MCF 10A (cell line): ENCODE data around the gene GABRB3. TPM values are rescaled to one million over a fixed set of nuclear protein-coding genes. Genes with fewer than 3 reads are reported as not detected.

Experiments used
- BruUV-seq: library from RNA; stranded (reverse); fragments of 400-500 nt; replicated peaks from 2 replicates; lab custom pipeline; 2021; lab: Mats Ljungman, UMichigan
- CTCF ChIA-PET: fragments of 300-600 bp; sonication (Branson Sonifier 250); formaldehyde crosslinking; extraction: SDS; loops from one replicate; lab custom pipeline; 2021; ENCODE audit warnings: antibody characterized with exemption, inconsistent platforms; lab: Yijun Ruan, JAX
- POLR2A ChIA-PET: fragments of 300-600, 350-650 bp; sonication (Branson Sonifier 250); formaldehyde crosslinking; extraction: SDS; loops from one replicate; lab custom pipeline; 2020; ENCODE audit warnings: antibody characterized with exemption, inconsistent platforms; lab: Yijun Ruan, JAX
- DNase-seq: peaks from one replicate; pipeline ENCODE4 v3.0.0-alpha.2; 2018; ENCODE audit not compliant: unreplicated experiment
- H3K27ac Mint-ChIP-seq: one replicate; pipeline ENCODE4 v1.8.0; 2022; ENCODE audit warnings: mild to moderate bottlenecking, low read depth, mixed read lengths; ENCODE audit not compliant: unreplicated experiment
- H3K27me3 Mint-ChIP-seq: one replicate; pipeline ENCODE4 v1.8.0; 2022; ENCODE audit warnings: mixed read lengths; ENCODE audit not compliant: insufficient read depth, unreplicated experiment
- H3K36me3 Mint-ChIP-seq: one replicate; pipeline ENCODE4 v1.8.0; 2022; ENCODE audit warnings: mild to moderate bottlenecking, moderate library complexity, mixed read lengths; ENCODE audit not compliant: insufficient read depth, unreplicated experiment
- H3K4me1 Mint-ChIP-seq: one replicate; pipeline ENCODE4 v1.8.0; 2022; ENCODE audit warnings: mixed read lengths; ENCODE audit not compliant: insufficient read depth, unreplicated experiment
- H3K4me3 Mint-ChIP-seq: one replicate; pipeline ENCODE4 v1.8.0; 2022; ENCODE audit warnings: mild to moderate bottlenecking, moderate library complexity, mixed read lengths; ENCODE audit not compliant: unreplicated experiment
- H3K9me3 Mint-ChIP-seq: one replicate; pipeline ENCODE4 v1.8.0; 2022; ENCODE audit warnings: mixed read lengths; ENCODE audit not compliant: unreplicated experiment
- CTCF ChIP-seq: fragments of 200-600 bp; IDR thresholded peaks from one replicate; pipeline ENCODE4 v1.8.0; 2022; ENCODE audit warnings: antibody characterized with exemption, mild to moderate bottlenecking; ENCODE audit not compliant: unreplicated experiment
- intact Hi-C: fragments of 100-400 bp; cut with micrococcal nuclease; formaldehyde crosslinking; loops from 2 replicates; pipeline ENCODE4 v1.14.1; 2022
- total RNA-seq: library from RNA; stranded (reverse); gene quantifications from 2 replicates; pipeline ENCODE4 v1.2.3, GENCODE V29; 2022

The GABRB3 gene
- total RNA-seq, 1 experiment from 2014 or later, result not detected

GRCh38 chr15:26660241-26660640, 112.6 kb downstream of the GABRB3 start:
- POLR2A ChIA-PET, result no interaction called here
- no peaks in the 10 kb centered on the region for H3K27me3 Mint-ChIP-seq
- H3K9me3 Mint-ChIP-seq, result peaks cover 21% of the 10 kb centered on the region
- no peak overlapping the region for H3K27ac Mint-ChIP-seq
- CTCF ChIA-PET, result interaction anchor here (1.3 kb wide), 1 partner anchor 48 kb away, joined by 3 read pairs; no protein-coding TSS in a partner anchor
- intact Hi-C loops, result no loop called here
- no TSS peak for BruUV-seq
- DNase-seq, result no peak
- H3K36me3 Mint-ChIP-seq, result no peaks in the 10 kb centered on the region
- H3K4me3 Mint-ChIP-seq, result no peak overlapping the region
- no peaks in the 10 kb centered on the region for H3K4me1 Mint-ChIP-seq
- no peak for TF ChIP-seq CTCF

- H3K4me3 Mint-ChIP-seq, result no peak overlapping the region
- BruUV-seq, result no TSS peak
- no peaks in the 10 kb centered on the region for H3K4me1 Mint-ChIP-seq
- ChIA-PET POLR2A (no interaction called here), CTCF (no interaction called here)
- TF ChIP-seq CTCF, result no peak
- intact Hi-C loops, result no loop called here
- peaks cover 15% of the 10 kb centered on the region for H3K9me3 Mint-ChIP-seq
- H3K27me3 Mint-ChIP-seq, result no peaks in the 10 kb centered on the region
- no peak overlapping the region for H3K27ac Mint-ChIP-seq
- H3K36me3 Mint-ChIP-seq, result no peaks in the 10 kb centered on the region
- DNase-seq, result no peak
These were observed 114.6 kb downstream of the GABRB3 start for GRCh38 chr15:26658290-26658689.

- peaks cover 8% of the 10 kb centered on the region for H3K9me3 Mint-ChIP-seq
- intact Hi-C loops, result no loop called here
- no TSS peak for BruUV-seq
- no peak overlapping the region for H3K4me3 Mint-ChIP-seq
- TF ChIP-seq CTCF, result no peak
- ChIA-PET CTCF (no interaction called here), POLR2A (no interaction called here)
- no peaks in the 10 kb centered on the region for H3K27me3 Mint-ChIP-seq
- no peaks in the 10 kb centered on the region for H3K36me3 Mint-ChIP-seq
- H3K4me1 Mint-ChIP-seq, result no peaks in the 10 kb centered on the region
- no peak for DNase-seq
- H3K27ac Mint-ChIP-seq, result no peak overlapping the region
These were observed 116.8 kb downstream of the GABRB3 start for GRCh38 chr15:26656080-26656479.

- no TSS peak for BruUV-seq
- Mint-ChIP-seq H3K4me3 (no peak overlapping the region), H3K9me3 (peaks cover 30% of the 10 kb centered on the region), H3K27me3 (no peaks in the 10 kb centered on the region), H3K36me3 (no peaks in the 10 kb centered on the region), H3K4me1 (no peaks in the 10 kb centered on the region), H3K27ac (no peak overlapping the region)
- no peak for DNase-seq
- intact Hi-C loops, result no loop called here
- POLR2A ChIA-PET, result no interaction called here
- CTCF ChIA-PET, result no interaction called here
- no peak for TF ChIP-seq CTCF
These were observed 121.0 kb downstream of the GABRB3 start for GRCh38 chr15:26651909-26652308.
